Measurements from ENCODE around the gene CD59.

CD59 gene

GRCh38 chr11:33769542-33769941 lies 33.3 kb upstream of the CD59 start:
- DNase-seq (ENCODE audit: low spot score) (no peak), ATAC-seq (ENCODE audit: low read depth) (peak; percentile 72)
- Histone ChIP-seq H3K4me1 (ENCODE audit: insufficient read depth, poor library complexity, severe bottlenecking) (peaks cover 22% of the 10 kb centered on the region), H3K27ac (ENCODE audit: poor library complexity, severe bottlenecking) (peak overlapping the region; percentile 12), H3K4me3 (ENCODE audit: severe bottlenecking) (no peak overlapping the region), H3K27me3 (ENCODE audit: insufficient read depth, poor library complexity, severe bottlenecking) (no peaks in the 10 kb centered on the region), H3K9me3 (ENCODE audit: severe bottlenecking) (no peaks in the 10 kb centered on the region), H3K36me3 (ENCODE audit: low read depth) (peaks cover 44% of the 10 kb centered on the region)
- no peak for TF ChIP-seq CTCF (IDR thresholded peaks at IDR 0.05; ENCODE audit: poor library complexity, severe bottlenecking)

GRCh38 chr11:33767624-33768023 lies 31.4 kb upstream of the CD59 start:
- Histone ChIP-seq H3K4me3 (ENCODE audit: severe bottlenecking) (no peak overlapping the region), H3K9me3 (ENCODE audit: severe bottlenecking) (no peaks in the 10 kb centered on the region), H3K36me3 (ENCODE audit: low read depth) (peaks cover 58% of the 10 kb centered on the region), H3K27me3 (ENCODE audit: insufficient read depth, poor library complexity, severe bottlenecking) (no peaks in the 10 kb centered on the region), H3K27ac (ENCODE audit: poor library complexity, severe bottlenecking) (no peak overlapping the region), H3K4me1 (ENCODE audit: insufficient read depth, poor library complexity, severe bottlenecking) (peaks cover 21% of the 10 kb centered on the region)
- no peak for TF ChIP-seq CTCF (IDR thresholded peaks at IDR 0.05; ENCODE audit: poor library complexity, severe bottlenecking)
- ATAC-seq (ENCODE audit: low read depth) (no peak), DNase-seq (ENCODE audit: low spot score) (no peak)

DNA sequence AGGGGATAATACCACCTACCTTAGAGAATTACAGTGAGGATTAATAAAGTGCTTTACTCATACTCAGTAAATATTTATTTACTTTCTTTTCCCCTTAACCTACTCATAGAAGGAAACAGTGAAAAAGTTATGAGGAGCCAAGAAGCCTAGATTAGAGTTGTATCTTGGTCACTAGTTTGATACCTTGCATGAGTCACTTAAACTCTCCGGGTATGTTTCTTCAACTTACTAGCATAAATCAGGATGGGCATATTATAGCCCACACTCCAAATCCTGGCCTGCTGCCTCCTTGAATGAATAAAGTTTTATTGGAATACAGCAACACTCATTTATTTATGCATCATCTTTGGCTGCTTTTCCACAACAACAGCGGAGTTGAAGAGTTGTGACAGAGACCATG lies 29.9 kb upstream of the CD59 start:
- Histone ChIP-seq H3K27ac (ENCODE audit: poor library complexity, severe bottlenecking) (no peak overlapping the region), H3K9me3 (ENCODE audit: severe bottlenecking) (no peaks in the 10 kb centered on the region), H3K4me1 (ENCODE audit: insufficient read depth, poor library complexity, severe bottlenecking) (peaks cover 9% of the 10 kb centered on the region), H3K36me3 (ENCODE audit: low read depth) (peaks cover 71% of the 10 kb centered on the region), H3K4me3 (ENCODE audit: severe bottlenecking) (no peak overlapping the region), H3K27me3 (ENCODE audit: insufficient read depth, poor library complexity, severe bottlenecking) (no peaks in the 10 kb centered on the region)
- no peak for DNase-seq (ENCODE audit: low spot score)
- ATAC-seq (ENCODE audit: low read depth) = no peak
- no peak for TF ChIP-seq CTCF (IDR thresholded peaks at IDR 0.05; ENCODE audit: poor library complexity, severe bottlenecking)

- no peak overlapping the region for H3K4me3 ChIP-seq (ENCODE audit: severe bottlenecking)
- no peak for TF ChIP-seq CTCF (IDR thresholded peaks at IDR 0.05; ENCODE audit: poor library complexity, severe bottlenecking)
- DNase-seq (ENCODE audit: low spot score) (no peak), ATAC-seq (ENCODE audit: low read depth) (no peak)
- no peaks in the 10 kb centered on the region for H3K4me1 ChIP-seq (ENCODE audit: insufficient read depth, poor library complexity, severe bottlenecking)
- H3K9me3 ChIP-seq (ENCODE audit: severe bottlenecking) = no peaks in the 10 kb centered on the region
- no peaks in the 10 kb centered on the region for H3K27me3 ChIP-seq (ENCODE audit: insufficient read depth, poor library complexity, severe bottlenecking)
- H3K27ac ChIP-seq (ENCODE audit: poor library complexity, severe bottlenecking) = no peak overlapping the region
- peaks cover 74% of the 10 kb centered on the region for H3K36me3 ChIP-seq (ENCODE audit: low read depth)
Measured at GRCh38 chr11:33761471-33761870, 25.2 kb upstream of the CD59 start.

DNA sequence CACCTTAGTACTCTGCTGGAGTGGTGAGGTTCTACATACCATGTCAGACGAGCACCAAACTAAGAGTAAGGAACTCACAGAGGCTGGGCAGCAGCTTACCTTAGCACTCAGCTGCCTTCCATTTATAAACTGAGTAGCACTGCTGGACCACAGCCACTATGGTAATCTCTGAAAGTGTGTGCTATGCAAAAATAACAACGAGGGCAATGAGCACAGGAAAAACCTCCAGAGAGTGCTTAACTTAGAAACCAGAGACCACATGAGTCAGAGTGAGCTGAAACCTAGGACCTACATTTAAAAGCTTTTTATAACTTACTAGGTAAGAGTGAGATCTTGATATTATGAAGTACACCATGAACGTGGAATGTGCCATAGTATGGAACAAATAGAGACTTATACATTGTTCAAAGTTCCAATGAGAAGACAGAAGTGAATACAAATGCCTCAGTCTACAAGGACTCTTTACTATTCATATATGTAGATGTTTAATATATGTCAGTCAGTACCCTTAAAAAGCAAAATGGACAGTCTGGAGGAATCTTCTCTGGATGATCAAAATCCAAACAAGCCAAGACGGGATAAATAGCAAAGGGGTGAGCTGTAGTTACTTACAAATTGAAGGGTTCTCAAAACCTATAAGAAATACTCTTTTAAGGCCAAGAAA lies 17.2 kb upstream of the CD59 start:
- H3K36me3 ChIP-seq (ENCODE audit: low read depth) = peaks cover 83% of the 10 kb centered on the region
- no peak for ATAC-seq (ENCODE audit: low read depth)
- H3K27ac ChIP-seq (ENCODE audit: poor library complexity, severe bottlenecking) = no peak overlapping the region
- H3K9me3 ChIP-seq (ENCODE audit: severe bottlenecking) = no peaks in the 10 kb centered on the region
- DNase-seq (ENCODE audit: low spot score) = no peak
- H3K27me3 ChIP-seq (ENCODE audit: insufficient read depth, poor library complexity, severe bottlenecking) = no peaks in the 10 kb centered on the region
- no peak for TF ChIP-seq CTCF (IDR thresholded peaks at IDR 0.05; ENCODE audit: poor library complexity, severe bottlenecking)
- H3K4me3 ChIP-seq (ENCODE audit: severe bottlenecking) = no peak overlapping the region
- no peaks in the 10 kb centered on the region for H3K4me1 ChIP-seq (ENCODE audit: insufficient read depth, poor library complexity, severe bottlenecking)
